Right lobe of liver (tissue), 4 donors: ENCODE measurements around the gene LHX5.

Experiments
- CTCF ChIP-seq, 4 donors: fragments of 200-600 bp in 3 of 4; fragments of 450-650 bp in 1 of 4; IDR thresholded peaks; one replicate each; pipeline versions ENCODE4 v1.5.1 to v1.8.0; 2016 to 2022; ENCODE audit warnings: antibody characterized with exemption in 4 of 4, mild to moderate bottlenecking in 2 of 4
- POLR2A ChIP-seq: fragments of 450-650 bp; IDR thresholded peaks from one replicate; pipeline ENCODE4 v1.6.1; 2017; ENCODE audit warnings: antibody characterized with exemption, mild to moderate bottlenecking
- donor health status: DM: no; HTN: no; CAD: no.
- donor health status: DM: no; HTN: no; CAD: no.
- donor health status: DM: no; HTN: yes; CAD: no.

- no peak for TF ChIP-seq CTCF (IDR thresholded peaks at IDR 0.05)
- TF ChIP-seq POLR2A, result no peak
These were observed 5.1 kb downstream of the LHX5 start for GRCh38 chr12:113466454-113467141.
